GM19099 (cell line): ENCODE data around the gene KLK13.

Source experiments
- POLR2A ChIP-seq: IDR thresholded peaks from 3 replicates; pipeline ENCODE4 v1.6.1; 2011; ENCODE audit warnings: low read depth; ENCODE audit not compliant: insufficient read length; ENCODE audit errors: extremely low read depth

Gene KLK13

DNA sequence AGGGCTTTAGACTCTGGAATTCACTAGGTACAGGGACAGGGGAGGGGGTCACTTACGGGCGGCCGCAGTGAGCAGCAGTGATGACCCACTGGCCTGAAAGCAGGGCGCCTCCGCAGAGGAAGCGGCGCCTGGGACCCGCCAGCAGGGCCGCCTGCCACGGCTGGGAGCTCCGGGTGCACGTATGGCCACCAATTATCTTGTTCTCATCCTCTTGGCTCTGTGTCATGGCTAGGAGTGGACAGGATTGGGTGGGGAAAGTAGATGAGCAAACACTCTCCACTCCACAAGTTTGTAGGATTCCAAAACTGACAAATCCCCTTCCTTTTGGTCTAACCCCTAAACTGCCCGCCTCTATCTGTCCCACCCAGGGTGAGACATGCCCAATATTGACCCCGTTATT is 16.6 kb upstream of the KLK13 start:
- no peak for TF ChIP-seq POLR2A

GRCh38 chr19:51079481-51080110 is 14.7 kb upstream of the KLK13 start:
- no peak for TF ChIP-seq POLR2A

GRCh38 chr19:51078731-51079130 is 13.8 kb upstream of the KLK13 start:
- TF ChIP-seq POLR2A, result no peak

- TF ChIP-seq POLR2A, result no peak
Observed at GRCh38 chr19:51078104-51078503, 13.2 kb upstream of the KLK13 start.

DNA sequence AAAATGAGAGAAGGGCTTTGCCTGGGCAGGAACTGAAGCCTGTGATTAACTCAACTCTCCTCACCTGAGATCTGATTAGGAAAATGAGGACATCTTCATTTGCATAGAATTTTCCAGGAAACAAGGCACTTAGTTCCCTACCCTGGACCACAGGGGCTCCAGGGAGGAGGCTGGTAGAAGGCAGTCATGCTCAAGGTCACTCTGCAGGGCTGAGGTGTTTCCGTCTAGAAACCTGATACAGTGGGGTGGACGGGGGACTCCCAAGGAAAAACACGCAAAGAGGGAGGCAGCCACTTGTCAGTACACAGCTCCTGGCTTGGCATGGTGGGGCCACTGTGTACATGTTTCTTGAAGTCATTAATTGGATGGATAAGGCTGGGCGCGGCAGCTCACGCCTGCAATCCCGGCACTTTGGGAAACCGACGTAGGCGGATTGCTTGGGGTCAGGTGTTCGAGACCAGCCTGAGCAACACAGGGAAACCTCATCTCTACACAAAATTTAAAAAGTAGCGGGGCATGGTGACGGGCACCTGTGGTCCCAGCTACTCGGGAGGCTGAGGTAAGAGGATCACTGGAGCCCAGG is 11.8 kb upstream of the KLK13 start:
- no peak for TF ChIP-seq POLR2A

- TF ChIP-seq POLR2A, result no peak
Observed at GRCh38 chr19:51075998-51076397, 11.1 kb upstream of the KLK13 start.

- TF ChIP-seq POLR2A, result no peak
Observed at GRCh38 chr19:51071095-51071405, 6.2 kb upstream of the KLK13 start.

DNA sequence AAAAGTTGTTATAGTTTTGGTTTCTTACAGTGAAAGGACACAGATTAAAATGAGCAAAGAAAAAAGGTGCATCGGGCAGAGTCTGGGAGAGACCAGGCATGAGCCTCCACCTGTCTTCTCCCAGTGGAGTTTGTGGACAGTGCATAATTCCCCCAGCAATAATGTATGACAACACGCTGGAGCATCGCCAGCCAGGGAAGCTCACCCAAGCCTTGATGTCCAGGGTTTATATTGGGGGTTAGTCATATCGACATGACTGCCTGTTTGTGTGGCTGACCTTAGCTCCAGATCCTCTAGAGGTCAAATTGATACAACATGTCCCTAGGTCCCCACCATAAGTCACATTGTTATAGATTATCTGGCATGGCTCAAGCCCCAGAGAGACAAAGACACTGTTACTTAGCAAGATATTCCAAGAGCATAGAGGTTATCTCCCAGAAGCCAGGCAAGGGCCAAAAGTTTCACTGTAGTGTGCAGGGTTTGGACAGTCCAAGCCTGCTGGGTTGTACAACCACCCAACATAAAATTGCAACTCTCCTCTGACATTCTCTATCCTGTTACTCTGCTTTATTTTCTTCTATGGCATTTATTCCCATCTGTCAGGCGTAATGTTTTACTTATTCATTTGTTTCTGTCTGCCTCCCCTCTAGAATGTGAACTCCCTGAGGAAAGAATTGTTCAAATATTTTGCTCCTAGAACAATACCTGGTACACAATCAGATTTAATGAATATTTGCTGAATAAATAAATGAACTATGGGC is 5.6 kb upstream of the KLK13 start:
- TF ChIP-seq POLR2A, result no peak

DNA sequence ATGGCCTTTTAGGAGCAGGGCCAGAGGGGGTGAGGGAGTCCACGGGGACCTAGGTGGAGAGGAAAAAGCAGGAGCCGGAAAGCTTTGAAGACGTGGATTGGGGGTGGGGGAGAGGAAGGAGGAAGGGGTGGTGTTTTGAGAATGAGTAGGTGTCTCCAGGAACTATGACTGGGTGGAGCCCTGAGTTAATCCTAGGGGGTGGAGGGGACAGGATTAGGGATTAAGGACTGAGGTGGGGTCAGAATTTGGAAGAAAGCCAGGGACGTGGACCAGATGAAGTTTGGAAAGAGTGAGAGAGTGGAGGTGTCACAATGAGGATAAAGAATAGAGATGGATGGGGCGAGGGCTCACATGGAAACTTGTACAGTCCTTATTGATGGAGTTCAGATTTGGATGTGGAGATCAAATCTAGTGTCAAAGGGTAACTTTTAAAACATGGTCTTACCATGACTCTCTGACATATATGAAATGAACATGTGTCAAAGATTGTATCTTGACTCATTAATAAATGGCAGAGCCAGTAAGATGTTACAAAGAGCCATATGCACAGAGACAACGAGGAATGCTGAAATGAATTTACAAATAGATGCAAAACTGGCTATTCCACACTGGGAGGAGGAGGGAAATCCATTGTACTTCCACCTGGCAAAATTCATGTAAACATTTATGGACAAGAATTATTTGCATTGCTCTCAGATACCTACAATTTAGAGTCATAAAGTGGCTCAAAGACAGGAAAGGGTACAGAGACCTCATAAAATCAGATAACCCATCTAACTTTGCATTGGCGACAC is 1.7 kb upstream of the KLK13 start:
- no peak for TF ChIP-seq POLR2A

DNA sequence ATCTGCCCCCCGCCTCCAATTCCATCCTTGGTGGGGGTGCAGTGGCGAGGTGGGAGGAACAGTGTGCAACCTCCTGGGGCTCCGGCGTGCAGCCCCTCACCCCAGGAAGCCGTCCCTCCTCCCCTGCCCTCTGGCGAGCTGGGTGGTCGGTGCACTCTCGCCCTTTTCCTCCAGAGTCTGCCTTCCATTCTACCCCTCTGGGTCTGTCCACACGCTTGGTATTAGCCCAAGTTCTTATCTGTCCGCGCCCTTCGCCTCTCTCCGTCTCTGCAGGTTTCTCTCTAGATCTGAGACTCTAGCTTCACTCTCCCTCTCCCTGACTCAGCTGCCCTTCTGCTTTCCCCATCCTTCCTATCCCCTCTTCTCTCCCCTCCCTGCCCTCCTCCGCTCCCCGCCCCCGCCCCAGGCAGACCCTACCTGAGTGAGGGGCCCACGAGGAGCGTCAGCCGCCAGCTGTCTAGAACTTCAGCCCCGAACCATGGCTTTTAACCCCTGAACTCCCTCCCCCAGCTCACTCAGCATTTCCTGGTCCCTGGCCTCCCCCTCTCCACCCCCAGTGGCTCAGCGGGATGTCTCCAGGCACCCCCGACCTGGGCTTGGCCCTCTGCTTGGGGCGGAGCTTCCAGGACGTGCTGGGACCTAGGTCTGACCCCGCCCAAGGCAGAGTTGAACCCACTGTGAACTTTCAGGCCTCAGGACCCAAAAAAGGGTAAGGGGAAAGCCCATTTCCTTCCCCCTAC is 499 bp upstream of the KLK13 start:
- TF ChIP-seq POLR2A, result no peak

DNA sequence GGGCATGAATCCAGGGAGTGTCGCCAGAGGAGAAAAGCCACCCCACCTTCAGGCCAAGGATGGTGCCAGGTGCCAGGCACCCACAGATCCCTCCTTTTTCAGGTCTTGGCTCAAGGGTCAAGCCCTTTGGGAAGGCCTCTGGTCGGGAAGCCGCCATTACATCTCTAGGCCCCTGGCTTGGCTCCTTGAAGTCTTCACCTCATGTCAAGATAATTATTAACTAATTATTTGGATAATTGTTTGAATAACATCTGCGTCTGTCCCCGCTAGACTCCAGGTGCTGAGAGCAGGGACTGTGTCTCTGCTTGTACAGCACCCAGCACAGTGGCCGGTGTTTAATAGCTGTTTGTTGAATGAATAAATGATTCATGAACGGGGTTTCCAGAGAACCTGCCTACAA is 1.2 kb downstream of the KLK13 start:
- TF ChIP-seq POLR2A, result no peak

GRCh38 chr19:51060973-51061372 is 3.9 kb downstream of the KLK13 start:
- no peak for TF ChIP-seq POLR2A

DNA sequence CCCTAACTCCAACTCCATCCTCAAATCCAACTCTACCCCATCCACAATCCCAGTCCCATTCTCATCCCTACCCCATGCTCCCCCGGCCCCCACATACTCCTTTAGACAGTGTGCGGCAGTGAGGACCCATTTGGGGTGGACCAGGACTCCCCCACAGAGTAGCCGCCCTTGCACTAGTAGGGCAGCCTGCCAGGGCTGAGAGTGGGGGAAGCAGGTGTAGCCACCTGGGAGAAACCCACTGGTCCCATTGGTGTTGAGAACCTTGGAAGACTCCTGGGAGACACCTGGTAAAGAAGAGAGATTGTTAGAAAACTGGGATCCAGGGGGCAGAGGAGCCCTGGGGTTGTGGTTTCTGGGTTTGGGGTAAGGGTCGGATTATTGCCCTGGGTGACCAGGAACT is 4.6 kb downstream of the KLK13 start:
- TF ChIP-seq POLR2A, result no peak

GRCh38 chr19:51059715-51060114 is 5.2 kb downstream of the KLK13 start:
- TF ChIP-seq POLR2A, result no peak

DNA sequence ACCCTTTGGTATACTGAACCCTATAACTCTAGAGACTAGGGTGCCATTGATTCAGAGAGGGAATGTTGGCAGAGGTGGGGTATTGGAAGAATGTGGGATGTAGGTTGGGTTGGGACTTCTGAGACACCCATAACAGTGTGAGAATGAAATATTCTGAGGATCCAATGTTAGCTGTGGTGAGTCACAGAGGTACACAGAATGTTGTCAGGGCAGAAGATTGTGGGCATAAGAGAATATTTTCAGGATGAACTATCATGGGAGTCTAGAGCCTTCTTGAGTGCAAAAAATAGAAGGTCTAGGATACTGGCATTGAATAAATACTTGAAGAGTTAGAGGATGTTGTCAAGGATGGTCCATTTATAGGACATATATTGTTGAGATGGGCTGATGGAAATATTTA is 9.0 kb downstream of the KLK13 start:
- TF ChIP-seq POLR2A, result no peak
